Activated naive CD4-positive, alpha-beta T cell treated with anti-CD3 and anti-CD28 coated beads, Interleukin-2, amount 10 ng/mL, durations not matched to agents 7 days and 5 days (primary cell): Measurements from ENCODE around the gene GSE1.

Source experiments
- CTCF ChIA-PET: fragments of 350-600 bp; sonication (Branson Sonifier 250); formaldehyde crosslinking; loops from one replicate; lab custom pipeline; 2021; ENCODE audit warnings: antibody characterized with exemption; lab: Charles Lee
- DNase-seq: peaks from one replicate; pipeline ENCODE4 v3.0.0-alpha.2; 2020
- H3K27ac Mint-ChIP-seq: one replicate; pipeline ENCODE4 v1.8.0; 2021; ENCODE audit warnings: mild to moderate bottlenecking, moderate library complexity, mixed read lengths
- H3K27me3 Mint-ChIP-seq: one replicate; pipeline ENCODE4 v1.8.0; 2021; ENCODE audit warnings: mild to moderate bottlenecking, mixed read lengths
- H3K36me3 Mint-ChIP-seq: one replicate; pipeline ENCODE4 v1.8.0; 2021; ENCODE audit warnings: mixed read lengths
- H3K4me1 Mint-ChIP-seq: one replicate; pipeline ENCODE4 v1.8.0; 2021; ENCODE audit warnings: mixed read lengths
- H3K4me3 Mint-ChIP-seq: one replicate; pipeline ENCODE4 v1.8.0; 2021; ENCODE audit warnings: mild to moderate bottlenecking, moderate library complexity, mixed read lengths
- H3K9me3 Mint-ChIP-seq: one replicate; pipeline ENCODE4 v1.8.0; 2021; ENCODE audit warnings: mixed read lengths

The GSE1 gene

GRCh38 chr16:85579923-85580580 lies 33.1 kb upstream of the GSE1 start:
- H3K36me3 Mint-ChIP-seq = peaks cover 2% of the 10 kb centered on the region
- peaks cover 4% of the 10 kb centered on the region for H3K27me3 Mint-ChIP-seq
- H3K9me3 Mint-ChIP-seq = no peaks in the 10 kb centered on the region
- CTCF ChIA-PET = no interaction called here
- no peak overlapping the region for H3K4me3 Mint-ChIP-seq
- no peaks in the 10 kb centered on the region for H3K4me1 Mint-ChIP-seq
- no peak overlapping the region for H3K27ac Mint-ChIP-seq
- DNase-seq = no peak

DNA sequence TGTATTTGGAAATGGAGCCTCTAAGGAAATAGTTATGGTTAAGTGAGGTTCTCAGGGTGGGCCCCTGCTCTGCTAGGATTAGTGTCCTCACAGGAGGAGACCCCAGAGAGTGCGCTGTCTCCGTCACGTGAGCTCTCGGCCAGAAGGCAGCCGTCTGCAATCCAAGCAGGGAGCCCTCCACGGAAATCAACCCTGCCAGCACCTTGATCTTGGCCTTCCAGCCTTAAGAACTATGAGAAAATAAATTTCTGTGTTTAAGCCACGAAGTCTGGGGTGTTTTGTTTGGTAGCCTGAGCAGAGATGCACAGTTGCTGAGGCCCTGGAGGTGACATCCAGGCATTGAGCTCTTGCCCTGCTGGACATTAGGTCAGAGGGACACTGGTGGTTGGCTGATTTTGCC lies 32.4 kb upstream of the GSE1 start:
- Mint-ChIP-seq H3K9me3 (no peaks in the 10 kb centered on the region), H3K27ac (no peak overlapping the region), H3K4me1 (no peaks in the 10 kb centered on the region), H3K27me3 (peaks cover 4% of the 10 kb centered on the region), H3K4me3 (no peak overlapping the region), H3K36me3 (peaks cover 2% of the 10 kb centered on the region)
- CTCF ChIA-PET = no interaction called here
- no peak for DNase-seq

- Mint-ChIP-seq H3K4me1 (no peaks in the 10 kb centered on the region), H3K9me3 (no peaks in the 10 kb centered on the region), H3K4me3 (no peak overlapping the region), H3K27ac (no peak overlapping the region), H3K27me3 (peaks cover 4% of the 10 kb centered on the region), H3K36me3 (peaks cover 2% of the 10 kb centered on the region)
- CTCF ChIA-PET = no interaction called here
- DNase-seq = no peak
Observed at GRCh38 chr16:85582229-85582991, 30.7 kb upstream of the GSE1 start.

- CTCF ChIA-PET = no interaction called here
- Mint-ChIP-seq H3K27me3 (peaks cover 4% of the 10 kb centered on the region), H3K9me3 (no peaks in the 10 kb centered on the region), H3K4me1 (no peaks in the 10 kb centered on the region), H3K36me3 (peaks cover 1% of the 10 kb centered on the region), H3K4me3 (no peak overlapping the region), H3K27ac (no peak overlapping the region)
- DNase-seq = no peak
Observed at GRCh38 chr16:85583491-85584181, 29.5 kb upstream of the GSE1 start.

GRCh38 chr16:85584267-85584666 lies 28.9 kb upstream of the GSE1 start:
- Mint-ChIP-seq H3K9me3 (no peaks in the 10 kb centered on the region), H3K4me3 (no peak overlapping the region), H3K4me1 (no peaks in the 10 kb centered on the region), H3K27ac (no peak overlapping the region), H3K36me3 (no peaks in the 10 kb centered on the region), H3K27me3 (no peaks in the 10 kb centered on the region)
- CTCF ChIA-PET = no interaction called here
- DNase-seq = no peak

GRCh38 chr16:85584819-85585282 lies 28.3 kb upstream of the GSE1 start:
- Mint-ChIP-seq H3K27ac (no peak overlapping the region), H3K27me3 (no peaks in the 10 kb centered on the region), H3K4me3 (no peak overlapping the region), H3K9me3 (no peaks in the 10 kb centered on the region), H3K4me1 (no peaks in the 10 kb centered on the region), H3K36me3 (no peaks in the 10 kb centered on the region)
- CTCF ChIA-PET = no interaction called here
- DNase-seq = no peak

- CTCF ChIA-PET = no interaction called here
- Mint-ChIP-seq H3K36me3 (no peaks in the 10 kb centered on the region), H3K27me3 (no peaks in the 10 kb centered on the region), H3K4me3 (no peak overlapping the region), H3K4me1 (no peaks in the 10 kb centered on the region), H3K27ac (no peak overlapping the region), H3K9me3 (no peaks in the 10 kb centered on the region)
- DNase-seq = no peak
Observed at GRCh38 chr16:85585711-85586110, 27.4 kb upstream of the GSE1 start.

DNA sequence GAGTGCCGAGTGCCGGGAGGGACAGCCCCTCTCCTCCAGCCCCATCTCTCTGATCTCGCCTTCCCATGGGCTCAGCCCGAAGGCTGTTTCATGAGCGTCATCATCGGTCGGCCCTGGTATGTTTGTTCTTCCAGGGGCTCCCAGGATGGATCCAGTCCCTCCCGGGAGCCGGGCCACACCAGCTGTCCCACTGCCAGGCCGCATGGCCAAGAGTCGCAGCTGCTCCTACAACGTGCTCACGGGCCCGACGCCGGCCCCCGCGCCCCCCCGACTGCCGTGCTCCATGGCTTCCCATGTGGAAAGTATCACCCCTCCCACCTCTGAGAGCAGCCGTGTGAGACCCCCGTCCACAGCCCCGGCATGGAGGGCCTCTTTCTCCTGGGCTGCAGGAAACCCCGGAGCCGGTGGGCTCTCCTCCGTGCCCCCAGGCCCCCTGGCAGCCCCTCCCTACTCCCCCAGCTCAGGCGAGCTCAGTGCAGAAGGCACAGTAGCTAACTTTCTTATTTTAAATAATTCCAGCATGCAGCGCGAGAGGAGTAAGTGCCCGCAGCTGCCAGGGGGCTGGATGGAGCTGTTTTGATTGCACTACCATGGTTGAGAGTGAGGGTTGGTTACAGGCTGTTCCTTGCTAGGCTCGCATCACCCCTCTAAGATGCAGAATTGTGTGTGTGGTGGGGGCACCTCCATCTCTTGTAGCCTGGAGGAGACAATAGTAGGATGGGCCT lies 26.6 kb upstream of the GSE1 start:
- CTCF ChIA-PET = no interaction called here
- no peak for DNase-seq
- Mint-ChIP-seq H3K36me3 (no peaks in the 10 kb centered on the region), H3K27me3 (no peaks in the 10 kb centered on the region), H3K9me3 (no peaks in the 10 kb centered on the region), H3K4me3 (no peak overlapping the region), H3K4me1 (no peaks in the 10 kb centered on the region), H3K27ac (no peak overlapping the region)

DNA sequence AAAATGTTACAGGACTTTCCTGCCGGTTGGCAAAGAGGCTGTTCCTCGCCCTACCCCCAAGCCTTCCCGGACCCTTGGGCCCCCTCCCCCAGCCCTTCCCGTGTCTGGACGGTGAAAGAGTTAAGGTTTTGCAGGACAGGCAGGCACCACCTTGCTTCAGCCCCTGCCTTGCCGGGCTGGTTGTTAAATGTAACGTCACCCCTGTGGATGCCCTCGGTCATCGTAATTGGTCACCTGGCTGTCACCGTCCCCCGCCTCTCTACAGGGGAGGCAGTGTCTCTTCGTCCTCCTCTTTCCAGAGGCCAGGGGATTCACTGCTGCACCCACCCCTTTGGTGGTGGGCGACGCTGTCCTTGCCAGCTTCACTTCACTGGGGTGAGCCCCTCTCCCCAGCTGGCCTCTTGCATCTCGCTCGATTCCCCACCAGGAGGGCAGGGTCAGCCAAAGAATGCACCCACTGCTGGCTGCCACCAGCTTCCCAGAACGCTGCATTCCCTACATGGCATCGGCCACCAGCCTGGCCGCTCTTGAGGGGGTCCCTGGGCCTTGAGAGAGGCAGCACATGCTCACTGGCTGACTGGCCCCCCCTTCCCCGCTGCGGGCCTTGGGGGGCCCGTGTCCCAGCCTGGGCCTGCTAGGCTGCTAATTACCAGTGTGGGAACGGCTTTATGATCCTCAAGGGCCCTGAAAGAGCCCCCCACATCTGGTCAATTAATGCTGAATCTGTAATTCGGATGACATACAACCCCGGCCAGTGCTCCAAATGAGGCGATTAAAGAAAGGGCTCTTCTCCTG lies 25.2 kb upstream of the GSE1 start:
- no peaks in the 10 kb centered on the region for H3K36me3 Mint-ChIP-seq
- H3K9me3 Mint-ChIP-seq = no peaks in the 10 kb centered on the region
- no peak overlapping the region for H3K27ac Mint-ChIP-seq
- no peak overlapping the region for H3K4me3 Mint-ChIP-seq
- no peak for DNase-seq
- no peaks in the 10 kb centered on the region for H3K4me1 Mint-ChIP-seq
- H3K27me3 Mint-ChIP-seq = no peaks in the 10 kb centered on the region
- CTCF ChIA-PET = no interaction called here

DNA sequence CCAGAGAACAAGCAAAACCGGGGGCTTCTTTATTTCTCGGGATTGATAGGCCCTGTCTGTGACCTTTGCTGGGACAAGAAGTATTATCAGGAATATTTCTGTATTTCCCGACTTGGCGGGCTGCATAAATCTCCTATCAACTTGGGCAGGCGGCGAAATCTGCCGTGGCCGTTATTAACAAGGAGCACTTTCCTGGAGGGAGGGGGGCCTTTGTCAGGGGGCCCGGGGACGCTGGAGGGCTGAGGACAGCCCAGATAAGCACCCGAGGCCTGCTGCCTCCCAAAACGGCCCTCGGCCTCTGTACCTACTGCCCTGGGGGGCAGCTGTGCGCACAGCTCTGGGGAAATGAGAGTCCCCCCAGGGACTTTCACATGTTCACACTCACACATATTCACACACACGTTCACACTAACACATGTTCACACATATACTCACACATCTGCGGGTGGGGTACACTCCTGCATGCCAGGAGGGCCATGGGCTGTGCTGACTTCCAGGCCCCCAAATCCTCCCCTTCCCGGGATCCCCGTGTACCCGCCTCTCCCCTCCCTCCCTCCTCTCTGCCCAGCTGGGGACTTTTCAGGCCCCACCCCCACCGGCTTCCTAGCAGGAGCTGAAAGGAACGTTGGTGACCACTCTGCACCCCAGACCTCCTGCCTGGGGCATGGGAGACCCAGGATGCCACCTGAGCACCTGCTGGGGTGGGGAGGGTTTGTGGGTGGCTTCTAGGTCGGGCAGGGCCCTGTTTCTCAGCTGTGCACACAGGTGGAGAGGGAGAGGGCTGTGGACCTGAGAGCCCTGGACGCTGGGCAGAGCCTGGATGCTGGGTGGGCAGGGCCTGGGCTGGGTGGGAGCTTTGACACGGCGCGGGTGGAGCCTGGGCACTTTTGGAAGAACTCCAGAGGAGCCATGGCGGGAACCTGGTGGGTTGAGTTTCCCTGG lies 24.3 kb upstream of the GSE1 start:
- Mint-ChIP-seq H3K27ac (no peak overlapping the region), H3K36me3 (no peaks in the 10 kb centered on the region), H3K9me3 (no peaks in the 10 kb centered on the region), H3K27me3 (no peaks in the 10 kb centered on the region), H3K4me1 (no peaks in the 10 kb centered on the region), H3K4me3 (no peak overlapping the region)
- DNase-seq = no peak
- CTCF ChIA-PET = interaction anchor here (1.0 kb wide), 1 partner anchor 27 kb away, joined by 3 read pairs; no protein-coding TSS in a partner anchor

DNA sequence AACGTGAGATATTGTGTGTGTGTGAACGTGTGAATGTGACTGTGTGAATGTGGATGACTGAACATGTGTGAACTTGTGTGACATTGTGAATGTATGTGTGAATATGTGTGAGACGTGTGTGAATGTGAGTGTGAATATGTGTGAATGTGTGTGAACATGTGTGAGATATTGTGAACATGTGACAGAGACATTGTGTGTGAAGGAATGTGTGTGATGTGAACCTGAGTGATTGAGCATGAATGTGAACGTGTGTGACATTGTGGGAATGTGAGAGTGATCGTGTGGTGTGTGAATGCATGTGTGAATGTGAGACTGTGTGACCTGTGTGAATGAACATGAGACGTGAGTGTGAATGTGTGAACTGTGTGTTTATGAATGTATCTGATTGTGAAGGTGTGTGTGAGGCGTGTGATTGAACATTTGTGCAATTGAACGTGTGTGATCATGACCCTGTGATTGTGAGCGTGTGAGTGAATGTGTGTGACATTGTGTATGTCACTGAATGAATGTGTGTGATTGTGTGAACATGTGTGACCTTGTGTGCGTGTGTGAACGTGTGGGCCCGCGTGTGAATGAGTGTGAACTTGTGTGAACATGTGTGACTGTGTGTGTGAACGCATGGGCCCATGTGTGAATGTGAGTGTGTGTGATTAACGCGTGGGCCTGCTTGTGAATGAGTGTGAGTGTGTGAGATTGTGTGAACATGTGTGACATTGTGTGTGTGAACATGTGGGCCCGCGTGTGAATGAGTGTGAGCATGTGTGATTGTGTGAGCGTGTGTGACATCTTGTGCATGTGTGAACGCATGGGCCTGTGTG lies 23.2 kb upstream of the GSE1 start:
- Mint-ChIP-seq H3K4me3 (no peak overlapping the region), H3K36me3 (no peaks in the 10 kb centered on the region), H3K4me1 (no peaks in the 10 kb centered on the region), H3K27me3 (no peaks in the 10 kb centered on the region), H3K27ac (no peak overlapping the region), H3K9me3 (no peaks in the 10 kb centered on the region)
- DNase-seq = no peak
- CTCF ChIA-PET = interaction anchor here (1.0 kb wide), 1 partner anchor 26 kb away, joined by 3 read pairs; no protein-coding TSS in a partner anchor

- Mint-ChIP-seq H3K27ac (no peak overlapping the region), H3K4me3 (no peak overlapping the region), H3K27me3 (no peaks in the 10 kb centered on the region), H3K36me3 (no peaks in the 10 kb centered on the region), H3K9me3 (no peaks in the 10 kb centered on the region), H3K4me1 (no peaks in the 10 kb centered on the region)
- no peak for DNase-seq
- CTCF ChIA-PET = no interaction called here
Observed at GRCh38 chr16:85590506-85590832, 22.7 kb upstream of the GSE1 start.
